ENCODE data around the gene GET4.
"Not testable (repeated sequence)": the region's sequence is repeated elsewhere in the genome, so short reads cannot be mapped to it uniquely, and the experiment has no call there.

GET4 gene

GRCh38 chr7:938546-939185 lies 62.3 kb downstream of the GET4 start:
- TF ChIP-seq CTCF (conservative IDR thresholded peaks at IDR 0.05; ENCODE audit: low read depth), result no peak
- POLR2A ChIA-PET (ENCODE audit: low non-redundant PET), result no interaction called here
- no peak overlapping the region for H3K27ac ChIP-seq
- no peak for DNase-seq (ENCODE audit: low spot score)
- CTCF ChIA-PET, result interaction anchor here (0.6 kb wide), 1 partner anchor 1541 kb away, joined by 5 read pairs; no protein-coding TSS in a partner anchor

GRCh38 chr7:939843-940242 lies 63.5 kb downstream of the GET4 start:
- no peak for TF ChIP-seq CTCF (conservative IDR thresholded peaks at IDR 0.05; ENCODE audit: low read depth)
- no peak overlapping the region for H3K27ac ChIP-seq
- ChIA-PET POLR2A (ENCODE audit: low non-redundant PET) (no interaction called here), CTCF (interaction anchor here (0.6 kb wide), 2 partner anchors 31 to 114 kb away, joined by 3 read pairs; no protein-coding TSS in a partner anchor)
- no peak for DNase-seq (ENCODE audit: low spot score)

GRCh38 chr7:940599-941408 lies 64.5 kb downstream of the GET4 start:
- ChIA-PET CTCF (no interaction called here), POLR2A (ENCODE audit: low non-redundant PET) (interaction anchor here (0.7 kb wide), 1 partner anchor 232 kb away, joined by 3 read pairs; no protein-coding TSS in a partner anchor)
- no peak for DNase-seq (ENCODE audit: low spot score)
- no peak for TF ChIP-seq CTCF (conservative IDR thresholded peaks at IDR 0.05; ENCODE audit: low read depth)
- H3K27ac ChIP-seq, result no peak overlapping the region

- peak overlapping the region; percentile 87; the same call in 1 of the 2 replicates for H3K27ac ChIP-seq
- CTCF ChIA-PET, result interaction anchor here (0.7 kb wide), 1 partner anchor 612 kb away, joined by 3 read pairs; the partner anchor contains the start of gene TMEM184A
- DNase-seq (ENCODE audit: low spot score); POLR2A ChIA-PET (ENCODE audit: low non-redundant PET): not testable (repeated sequence)
Measured at GRCh38 chr7:943793-944192, 67.4 kb downstream of the GET4 start.

- H3K27ac ChIP-seq, result peak overlapping the region; percentile 87
- ChIA-PET CTCF (interaction anchor here (0.6 kb wide), 1 partner anchor 10 kb away, joined by 4 read pairs; the partner anchor contains the start of gene ADAP1), POLR2A (ENCODE audit: low non-redundant PET) (no interaction called here)
- TF ChIP-seq CTCF (conservative IDR thresholded peaks at IDR 0.05; ENCODE audit: low read depth), result no peak
- no peak for DNase-seq (ENCODE audit: low spot score)
Measured at GRCh38 chr7:944744-945143, 68.4 kb downstream of the GET4 start.

- POLR2A ChIA-PET (ENCODE audit: low non-redundant PET), result no interaction called here
- CTCF ChIA-PET, result no interaction called here
- peak overlapping the region; percentile 87 for H3K27ac ChIP-seq
- no peak for TF ChIP-seq CTCF (conservative IDR thresholded peaks at IDR 0.05; ENCODE audit: low read depth)
- DNase-seq (ENCODE audit: low spot score), result no peak
Measured at GRCh38 chr7:945147-945555, 68.8 kb downstream of the GET4 start.

All from RWPE1 (cell line).